ENCODE results near the gene RAB35.

Gene RAB35

GRCh38 chr12:120102189-120103043, 14.1 kb downstream of the RAB35 start:
- no peak for DNase-seq

DNA sequence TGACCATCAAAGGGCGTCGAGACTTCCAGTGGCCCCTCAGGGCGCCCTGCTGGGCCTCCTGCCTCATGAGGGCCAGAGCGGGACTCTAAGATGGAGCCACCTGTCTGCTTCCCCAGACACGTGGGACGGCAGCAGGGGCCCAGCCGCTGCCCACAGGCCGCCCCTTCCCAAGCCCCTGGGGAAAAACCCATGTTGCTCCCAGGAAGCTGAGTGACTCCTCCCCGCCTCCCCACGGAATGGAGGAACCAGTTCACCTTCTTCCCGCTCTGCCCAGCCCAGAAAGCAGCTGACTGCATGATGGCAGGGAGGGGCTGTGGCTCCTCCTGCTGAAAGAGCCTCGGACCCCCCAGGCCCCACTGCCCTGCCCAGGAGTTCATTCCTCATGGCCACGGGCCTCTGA, 14.9 kb downstream of the RAB35 start:
- no peak for DNase-seq

DNA sequence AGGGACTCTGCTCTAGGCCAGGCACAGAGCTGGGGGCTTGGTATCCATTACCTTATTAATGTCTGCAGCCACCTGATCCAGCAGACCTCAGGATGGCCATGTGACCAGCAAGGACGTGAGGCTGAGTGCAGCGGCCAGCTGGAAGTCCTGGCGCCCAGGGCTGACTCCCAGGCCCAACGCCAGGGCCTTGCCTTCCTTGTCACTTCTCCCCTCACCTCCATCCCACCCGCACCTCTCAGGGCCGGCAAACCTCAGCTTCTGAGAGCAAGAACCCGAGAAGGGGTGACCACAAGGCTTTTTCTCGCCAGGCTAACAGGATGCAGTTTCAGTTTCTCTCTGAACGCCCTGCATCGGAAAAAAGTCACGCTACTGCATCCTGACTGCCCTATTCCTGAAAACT, 15.4 kb downstream of the RAB35 start:
- DNase-seq = no peak

DNA sequence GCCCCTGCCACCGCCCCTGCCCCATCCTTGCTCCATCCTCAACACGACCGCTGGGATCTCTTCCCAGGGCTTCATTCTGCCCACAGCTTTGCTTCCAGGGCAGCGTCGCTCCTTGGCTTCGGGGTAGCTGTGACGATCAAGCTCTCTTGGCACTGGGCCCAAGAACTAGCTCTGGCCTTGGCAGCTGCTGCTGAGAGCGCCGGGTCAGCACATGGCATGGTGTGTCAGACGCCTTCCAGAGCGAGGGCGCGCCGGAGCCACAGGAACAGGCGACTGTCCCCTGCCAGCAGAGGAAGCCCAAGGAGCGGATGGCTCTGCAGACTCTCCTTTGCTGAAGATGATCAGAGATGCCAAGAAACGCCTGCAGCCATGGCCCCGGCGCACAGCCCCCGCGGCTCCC, 15.9 kb downstream of the RAB35 start:
- DNase-seq = no peak

DNA sequence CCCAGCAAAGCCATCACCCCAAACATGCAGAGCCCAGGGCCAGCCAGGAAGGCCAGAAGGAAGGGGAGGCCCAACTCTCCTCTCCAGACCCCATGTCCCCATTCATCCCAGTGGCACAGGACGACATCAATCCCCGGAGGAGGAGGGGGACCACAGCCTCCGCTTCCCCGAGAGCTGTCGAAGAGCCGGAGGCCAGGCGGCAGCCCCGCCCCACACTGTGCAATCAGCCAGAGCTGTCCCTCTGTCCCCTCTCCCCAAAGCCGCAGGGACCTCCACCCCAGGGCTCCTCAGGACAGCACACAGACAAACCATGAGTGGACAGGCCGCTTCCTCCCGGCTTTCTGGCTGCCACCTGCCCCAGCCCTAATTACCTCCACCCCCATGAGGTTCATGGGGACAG, 16.8 kb downstream of the RAB35 start:
- DNase-seq = no peak

- DNase-seq = no peak
These were observed 17.6 kb downstream of the RAB35 start for GRCh38 chr12:120098756-120099470.

GRCh38 chr12:120096671-120097202, 19.8 kb downstream of the RAB35 start:
- no peak for DNase-seq

DNA sequence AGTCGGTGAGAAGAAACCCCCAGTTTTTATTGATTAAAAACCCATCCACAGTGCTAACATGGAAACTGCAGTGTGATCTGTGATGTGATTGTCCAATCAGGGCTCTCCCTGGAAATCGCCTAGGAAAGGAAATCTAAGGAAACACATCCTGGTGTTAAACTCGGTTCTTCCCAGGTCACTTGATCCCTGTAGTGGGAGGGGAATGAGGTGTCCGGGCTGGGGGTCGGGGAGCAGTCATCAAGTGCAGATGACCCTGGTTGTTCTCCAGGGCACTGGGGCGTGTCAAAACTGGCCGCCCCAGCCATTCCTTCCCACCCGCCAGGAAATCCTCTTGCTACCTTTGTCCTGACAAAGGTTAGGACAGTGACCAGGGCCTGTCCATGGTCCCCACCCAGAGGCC, 20.8 kb downstream of the RAB35 start:
- DNase-seq = no peak

- DNase-seq = no peak
These were observed 21.2 kb downstream of the RAB35 start for GRCh38 chr12:120095331-120095730.

DNA sequence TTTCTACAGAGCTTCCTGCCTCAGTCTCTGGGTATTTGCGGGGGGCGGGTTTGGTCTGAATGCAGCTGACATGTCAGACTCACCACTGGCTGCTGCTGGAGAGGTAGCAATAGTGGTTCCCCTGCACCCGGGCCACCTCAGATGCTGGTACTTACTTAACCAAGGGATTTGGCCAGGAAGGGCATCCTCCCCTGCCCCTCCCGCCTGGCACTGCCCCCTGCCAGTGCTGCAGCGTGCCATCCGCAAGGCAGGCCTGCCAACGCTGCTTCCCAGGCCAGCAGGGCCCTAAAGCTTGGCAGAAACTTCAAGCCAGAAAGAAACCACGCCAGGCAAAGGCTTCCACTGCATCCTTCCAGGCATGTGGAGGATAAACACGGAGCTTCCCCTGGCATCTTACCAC, 22.1 kb downstream of the RAB35 start:
- no peak for DNase-seq

DNA sequence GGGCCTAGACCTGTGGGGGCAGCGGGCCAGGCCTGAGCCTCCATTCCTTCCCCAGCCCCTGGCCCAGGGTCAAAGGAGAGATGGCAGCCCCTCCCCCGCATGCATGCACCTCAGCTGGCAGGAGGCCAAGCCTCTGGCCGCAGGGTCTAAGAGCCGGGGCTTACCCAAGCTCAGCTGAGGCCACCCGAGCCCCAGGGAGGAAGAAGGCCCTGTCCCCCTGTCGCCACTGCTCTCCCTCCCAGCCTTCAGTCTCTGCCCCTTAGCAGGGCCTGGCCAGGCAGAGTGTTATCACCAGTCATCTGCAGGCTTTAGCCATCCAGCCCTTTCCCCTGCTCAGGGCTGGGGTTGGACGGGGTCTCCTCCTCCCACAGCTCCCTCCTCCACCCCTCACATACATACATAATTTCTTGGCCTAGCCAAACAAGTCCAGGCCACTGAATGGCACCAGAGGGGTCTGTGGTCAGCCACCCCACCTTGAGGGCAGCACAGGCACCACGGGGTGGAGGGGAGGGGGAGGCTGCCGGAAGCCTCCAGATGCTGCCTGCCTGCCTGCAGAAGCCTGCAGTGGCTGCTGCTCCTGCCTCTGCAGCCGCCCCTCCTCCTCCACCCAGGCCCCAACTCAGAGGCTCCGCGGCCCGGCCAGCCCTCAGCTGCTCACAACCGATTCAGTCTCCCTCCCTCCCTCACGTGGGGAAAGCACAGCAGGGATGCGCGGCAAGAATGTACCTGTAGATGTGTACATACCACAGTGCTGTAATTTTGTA, 22.8 kb downstream of the RAB35 start:
- DNase-seq = no peak

- no peak for DNase-seq
These were observed 23.3 kb downstream of the RAB35 start for GRCh38 chr12:120093336-120093591.

DNA sequence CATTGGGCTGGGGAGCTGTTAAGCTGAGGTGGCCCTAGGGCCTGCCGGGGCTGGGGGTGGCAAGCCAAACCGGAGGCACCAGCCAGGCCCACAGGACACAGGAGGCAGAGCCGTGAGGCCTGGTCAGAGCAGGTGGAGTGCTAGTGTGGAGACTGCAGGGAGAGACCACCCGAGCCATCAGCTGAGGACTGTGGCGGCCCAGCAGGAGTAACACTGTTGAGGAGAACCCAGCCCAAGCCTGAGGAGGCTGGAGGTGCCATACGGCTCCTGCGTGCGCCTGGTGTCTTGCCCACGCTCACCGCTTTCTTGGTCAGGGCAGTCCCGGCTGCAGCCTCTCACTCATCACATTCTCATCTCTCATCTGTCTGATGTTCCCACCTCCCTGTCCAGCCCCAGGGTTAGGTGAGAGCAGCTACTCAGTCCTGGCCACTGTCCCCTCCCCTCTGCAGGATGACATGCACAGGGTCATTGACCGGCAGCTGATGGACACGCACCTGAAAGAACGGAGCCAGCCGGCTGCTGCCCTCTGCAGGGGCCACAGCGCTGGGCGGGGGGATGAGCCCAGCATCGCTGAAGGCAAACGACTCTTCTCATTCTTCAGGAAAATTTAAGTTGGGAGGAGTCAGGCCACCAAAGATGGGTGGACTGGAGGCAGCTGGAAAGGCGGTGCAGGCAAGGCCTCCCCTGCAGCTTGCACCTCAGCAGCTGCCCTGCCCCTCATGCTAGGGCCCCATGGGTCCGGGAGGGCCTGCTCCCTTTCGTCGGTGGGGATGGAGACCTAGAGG, 23.8 kb downstream of the RAB35 start:
- no peak for DNase-seq

DNA sequence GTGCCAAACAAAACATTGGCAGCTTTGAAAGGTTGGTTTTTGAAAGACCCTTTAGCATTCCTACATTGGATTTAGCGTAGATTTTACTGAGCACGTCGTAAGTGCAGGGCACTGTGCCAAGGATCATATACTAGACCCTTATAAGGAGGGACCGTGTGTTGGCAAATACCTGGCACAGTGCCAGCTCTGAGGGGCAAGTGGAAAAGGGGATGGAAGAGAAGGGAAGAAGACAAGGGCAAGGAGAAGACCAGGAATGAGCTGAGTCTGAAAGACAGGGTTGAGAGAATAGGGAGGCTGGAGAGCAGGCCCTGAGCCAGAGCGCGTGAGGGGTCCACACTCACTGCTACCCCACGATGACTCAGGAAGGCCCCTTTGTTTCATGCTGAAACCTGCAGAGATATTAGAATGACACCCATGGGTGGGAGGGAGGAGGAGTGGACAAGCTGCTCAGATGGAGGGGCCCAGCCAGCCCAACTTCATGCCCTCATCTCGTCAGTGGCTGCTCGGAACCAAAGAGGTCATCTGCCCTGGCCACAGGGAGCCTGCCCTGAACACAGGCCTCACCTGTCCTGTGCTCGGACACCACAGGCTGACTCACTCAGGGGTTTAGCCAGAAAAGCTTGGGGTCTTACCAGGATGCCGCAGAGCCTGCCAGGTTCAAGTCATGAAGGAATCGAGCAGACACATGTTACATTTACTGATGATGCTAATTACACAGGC, 25.0 kb downstream of the RAB35 start:
- no peak for DNase-seq

DNA sequence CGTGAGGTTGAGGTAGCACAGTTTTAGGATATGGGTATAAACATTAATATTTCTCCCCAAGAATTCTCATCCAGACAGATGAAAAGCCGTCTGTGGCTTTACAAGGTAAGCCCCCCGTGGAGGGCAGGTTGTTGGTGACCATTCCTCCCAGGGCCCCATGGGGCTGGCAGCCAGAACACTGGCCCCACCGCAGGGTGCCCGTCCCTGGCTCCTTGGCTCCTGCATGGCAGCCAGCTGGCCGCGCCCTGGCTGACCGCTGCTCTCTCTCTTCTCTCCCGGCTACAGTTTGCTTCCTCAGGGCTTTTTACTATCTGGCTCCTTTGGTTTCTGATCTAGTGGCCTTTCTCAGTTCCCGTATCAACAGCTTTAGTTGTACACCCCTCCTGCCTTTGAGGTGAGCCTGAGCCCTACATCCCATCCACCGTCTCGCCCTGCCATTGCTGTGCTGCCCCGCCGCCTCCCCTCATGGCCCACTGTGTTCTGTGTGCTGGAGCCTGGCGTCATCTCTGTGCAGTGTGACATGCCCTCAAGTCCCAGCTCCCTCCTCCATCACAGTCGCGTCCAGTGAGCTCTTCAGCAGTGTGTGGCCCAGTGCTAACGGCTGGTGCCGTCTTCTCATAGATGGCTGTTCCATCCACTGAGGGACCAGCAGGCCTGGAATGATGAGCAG, 25.8 kb downstream of the RAB35 start:
- DNase-seq = no peak

GRCh38 chr12:120090206-120090605, 26.3 kb downstream of the RAB35 start:
- DNase-seq = no peak

- DNase-seq = no peak
These were observed 26.8 kb downstream of the RAB35 start for GRCh38 chr12:120089796-120090195.

DNA sequence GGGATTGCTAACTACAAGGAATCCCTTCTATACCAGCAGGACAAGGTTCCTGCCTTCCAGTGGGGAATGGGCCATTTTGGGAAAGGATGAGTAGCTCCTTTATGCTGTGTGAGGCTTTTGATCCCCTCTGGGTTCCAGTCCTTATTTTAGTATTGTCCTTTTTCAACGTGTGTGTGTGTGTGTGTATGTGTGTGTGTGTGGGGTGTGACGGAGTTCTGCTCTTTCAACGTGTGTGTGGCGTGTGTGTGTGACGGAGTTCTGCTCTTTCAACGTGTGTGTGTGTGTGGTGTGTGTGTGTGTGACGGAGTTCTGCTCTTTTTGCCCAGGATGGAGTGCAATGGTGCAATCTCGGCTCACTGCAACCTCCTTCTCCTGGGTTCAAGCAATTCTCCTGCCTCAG, 27.4 kb downstream of the RAB35 start:
- DNase-seq = no peak

- peak; percentile 99 for DNase-seq
These were observed 29.5 kb downstream of the RAB35 start for GRCh38 chr12:120086801-120087621.

- DNase-seq = peak; percentile 15
These were observed 30.5 kb downstream of the RAB35 start for GRCh38 chr12:120085920-120086645.

Measured in RPMI8226 (cell line).